ENCODE measurements around the gene AMPD3. TPM values are rescaled to one million over a fixed set of nuclear protein-coding genes. Genes with fewer than 3 reads are reported as not detected.

AMPD3 gene
- total and polyA plus RNA-seq, 2 donors (not counting 1 experiment from before 2014, with no cell fraction given): 40.1 to 85.5 TPM

DNA sequence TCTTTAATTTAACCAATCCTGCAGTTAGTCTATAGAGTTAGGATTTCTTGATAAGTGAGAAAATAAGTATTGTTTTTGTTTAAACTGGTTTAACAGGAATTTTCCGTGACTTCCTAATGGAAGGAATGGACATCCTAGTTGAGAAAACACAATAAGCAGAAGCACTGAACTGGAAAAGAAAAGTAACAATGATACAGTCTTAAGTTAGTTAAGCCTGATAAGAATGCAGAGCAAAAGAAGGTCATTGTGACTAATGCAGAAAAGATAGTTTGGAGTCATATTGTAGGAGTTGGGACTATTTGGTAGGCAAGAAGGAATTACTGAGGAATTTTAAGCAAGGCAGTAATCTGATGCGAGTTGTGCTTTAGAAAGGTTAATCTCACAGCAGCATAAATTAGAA, 74.2 kb downstream of the AMPD3 start:
- H3K4me3 ChIP-seq (ENCODE audit: control extremely low read depth in 1 of 5, extremely low read depth in 1 of 5, insufficient read depth in 1 of 5, low read depth in 2 of 5, low read length in 4 of 5): no peak overlapping the region
- no peak for DNase-seq
- H4K20me1 ChIP-seq (ENCODE audit: control insufficient read depth, insufficient read depth, low read length, poor library complexity, severe bottlenecking): no peaks in the 10 kb centered on the region
- intact Hi-C loops (cut with micrococcal nuclease): no loop called here
- H3K4me1 ChIP-seq (ENCODE audit: control insufficient read depth in 2 of 2, insufficient read depth in 2 of 2, low read length in 2 of 2): peaks cover 0 to 5% of the 10 kb centered on the region in 2 donors
- Mint-ChIP-seq H3K4me1 (peaks cover 26% of the 10 kb centered on the region), H3K9me3 (ENCODE audit: insufficient read depth) (no peaks in the 10 kb centered on the region), H3K27ac (no peak overlapping the region), H3K4me3 (no peak overlapping the region), H3K27me3 (no peaks in the 10 kb centered on the region)
- H3K9ac ChIP-seq (ENCODE audit: low read length): no peak overlapping the region
- peaks cover 33 to 79% of the 10 kb centered on the region in 2 experiments for H3K36me3 ChIP-seq (replicated peaks in 1 of 2; ENCODE audit: control extremely low read depth in 1 of 2, control insufficient read depth in 1 of 2, extremely low read depth in 1 of 2, insufficient read depth in 2 of 2, low read length in 1 of 2)
- CTCF ChIA-PET: interaction anchor here (1.0 to 2.9 kb wide), 3 partner anchors 9 to 115 kb away, joined by 3 to 16 read pairs (median 4); no protein-coding TSS in a partner anchor
- H3K27me3 ChIP-seq (replicated peaks in 1 of 4; ENCODE audit: control extremely low read depth in 1 of 4, control insufficient read depth in 3 of 4, insufficient read depth in 4 of 4, low read length in 3 of 4): no peaks in the 10 kb centered on the region
- no peak overlapping the region for H3K4me2 ChIP-seq (replicated peaks; ENCODE audit: low read depth, low read length, poor library complexity, severe bottlenecking)
- H3K79me2 ChIP-seq (ENCODE audit: control insufficient read depth, insufficient read depth, low read length): peaks cover 53% of the 10 kb centered on the region
- TF ChIP-seq CTCF (IDR thresholded peaks at IDR 0.05) (no peak), EZH2 (IDR thresholded peaks at IDR 0.05; ENCODE audit: borderline replicate concordance, insufficient read depth, low read depth, low read length, poor library complexity, severe bottlenecking) (no peak)
- POLR2A ChIA-PET: no interaction called here
- no peak overlapping the region for H2AFZ ChIP-seq (ENCODE audit: insufficient read depth, low read depth, low read length, poor library complexity, severe bottlenecking)
- no peaks in the 10 kb centered on the region for H3K9me3 ChIP-seq (ENCODE audit: control extremely low read depth in 1 of 3, control insufficient read depth in 2 of 3, insufficient read depth in 1 of 3, low read length in 2 of 3)
- no peak for ATAC-seq (ENCODE audit: low read depth)
- H3K27ac ChIP-seq (ENCODE audit: low read length in 2 of 2): no peak overlapping the region
- 100% methylated on average over 2 of the region's 2 CpGs for WGBS (ENCODE audit: insufficient coverage)

DNA sequence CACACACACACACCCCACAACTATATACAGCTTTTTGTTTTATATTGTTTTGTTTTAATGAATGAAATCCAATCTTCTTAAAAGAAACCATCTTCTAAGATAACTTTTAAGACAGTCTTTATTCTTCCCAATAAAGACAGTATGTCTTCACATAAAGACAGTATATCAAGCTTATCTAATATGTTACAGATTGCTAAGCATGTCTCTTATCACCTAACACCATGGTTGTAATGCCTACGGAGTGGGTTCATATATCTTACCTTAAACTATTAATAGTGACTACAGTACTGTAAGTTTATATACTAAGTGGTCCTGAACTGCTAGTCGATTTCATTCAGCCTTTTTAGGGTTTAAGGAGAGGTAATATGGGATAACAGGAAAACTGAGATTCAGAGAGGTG, 77.5 kb downstream of the AMPD3 start:
- Mint-ChIP-seq H3K4me1 (peaks cover 40% of the 10 kb centered on the region), H3K4me3 (no peak overlapping the region), H3K9me3 (ENCODE audit: insufficient read depth) (no peaks in the 10 kb centered on the region), H3K27ac (no peak overlapping the region), H3K27me3 (no peaks in the 10 kb centered on the region)
- H3K27ac ChIP-seq (ENCODE audit: low read length in 2 of 2): no peak overlapping the region
- peaks cover 18 to 24% of the 10 kb centered on the region in 2 donors for H3K4me1 ChIP-seq (ENCODE audit: control insufficient read depth in 2 of 2, insufficient read depth in 2 of 2, low read length in 2 of 2)
- H3K27me3 ChIP-seq (replicated peaks in 1 of 4; ENCODE audit: control extremely low read depth in 1 of 4, control insufficient read depth in 3 of 4, insufficient read depth in 4 of 4, low read length in 3 of 4): no peaks in the 10 kb centered on the region
- H3K36me3 ChIP-seq (replicated peaks in 1 of 2; ENCODE audit: control extremely low read depth in 1 of 2, control insufficient read depth in 1 of 2, extremely low read depth in 1 of 2, insufficient read depth in 2 of 2, low read length in 1 of 2): peaks cover 20 to 50% of the 10 kb centered on the region in 2 experiments
- no peaks in the 10 kb centered on the region for H4K20me1 ChIP-seq (ENCODE audit: control insufficient read depth, insufficient read depth, low read length, poor library complexity, severe bottlenecking)
- TF ChIP-seq EZH2 (IDR thresholded peaks at IDR 0.05; ENCODE audit: borderline replicate concordance, insufficient read depth, low read depth, low read length, poor library complexity, severe bottlenecking): no peak
- TF ChIP-seq CTCF (IDR thresholded peaks at IDR 0.05): no peak
- ATAC-seq (ENCODE audit: low read depth) (no peak), DNase-seq (no peak)
- no peak overlapping the region for H2AFZ ChIP-seq (ENCODE audit: insufficient read depth, low read depth, low read length, poor library complexity, severe bottlenecking)
- ChIA-PET CTCF (interaction anchor here (1.2 to 4.5 kb wide), 3 partner anchors 9 to 127 kb away, joined by 3 to 29 read pairs (median 6); partner anchors contain the start of gene RNF141), POLR2A (no interaction called here)
- no peaks in the 10 kb centered on the region for H3K9me3 ChIP-seq (ENCODE audit: control extremely low read depth in 1 of 3, control insufficient read depth in 2 of 3, insufficient read depth in 1 of 3, low read length in 2 of 3)
- H3K4me2 ChIP-seq (replicated peaks; ENCODE audit: low read depth, low read length, poor library complexity, severe bottlenecking): no peak overlapping the region
- H3K79me2 ChIP-seq (ENCODE audit: control insufficient read depth, insufficient read depth, low read length): peaks cover 62% of the 10 kb centered on the region
- intact Hi-C loops (cut with micrococcal nuclease): loop anchor here (5.0 kb wide), 1 partner anchor 35 kb away; the partner anchor contains the start of gene LYVE1
- no peak overlapping the region for H3K4me3 ChIP-seq (ENCODE audit: control extremely low read depth in 1 of 5, extremely low read depth in 1 of 5, insufficient read depth in 1 of 5, low read depth in 2 of 5, low read length in 4 of 5)
- no peak overlapping the region for H3K9ac ChIP-seq (ENCODE audit: low read length)
- WGBS (ENCODE audit: insufficient coverage): no CpG with 5 or more reads among the region's 2 CpGs
